ENCODE data around the gene MYL11.
"Not testable (repeated sequence)": the region's sequence is repeated elsewhere in the genome, so short reads cannot be mapped to it uniquely, and the experiment has no call there.

MYL11 gene

GRCh38 chr16:30374538-30374937 lies at the start of gene MYL11:
MYL11 (plus strand) TSS chr16:30374802; CDS start chr16:30374858, 56 bp downstream.
- DNase-seq = no peak

GRCh38 chr16:30334473-30334989 lies 40.1 kb upstream of the MYL11 start:
- peak; percentile 85 to 89 for DNase-seq

DNA sequence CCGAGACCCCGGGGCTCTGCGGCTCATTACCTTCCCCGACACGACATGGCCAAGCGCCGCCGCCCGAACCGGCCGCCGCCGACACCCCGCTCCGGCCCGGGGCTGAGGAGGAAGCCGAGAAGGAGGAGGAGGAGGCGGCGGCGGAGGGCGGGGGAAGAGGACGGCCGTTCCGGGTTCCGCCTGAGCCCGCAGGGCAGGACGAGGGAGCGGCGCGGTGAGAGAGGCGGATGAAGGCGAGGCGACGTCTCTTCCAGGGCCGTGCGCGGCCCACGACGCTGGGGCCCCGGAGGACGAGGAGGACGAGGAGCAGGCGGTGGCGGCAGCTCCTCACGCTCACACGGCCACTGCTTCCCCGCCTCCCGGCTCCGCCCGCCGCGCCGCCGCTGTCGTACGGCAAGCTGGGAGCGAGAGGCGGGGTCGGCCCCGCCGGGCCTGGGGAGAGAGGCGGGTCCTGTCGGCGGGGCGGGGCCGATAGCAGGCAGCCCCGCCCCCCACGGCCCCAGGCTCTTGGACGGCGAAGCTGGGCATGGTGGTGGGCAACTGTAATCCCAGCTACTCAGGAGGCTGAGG lies 39.5 kb upstream of the MYL11 start:
- DNase-seq = peak; percentile 83 to 84

DNA sequence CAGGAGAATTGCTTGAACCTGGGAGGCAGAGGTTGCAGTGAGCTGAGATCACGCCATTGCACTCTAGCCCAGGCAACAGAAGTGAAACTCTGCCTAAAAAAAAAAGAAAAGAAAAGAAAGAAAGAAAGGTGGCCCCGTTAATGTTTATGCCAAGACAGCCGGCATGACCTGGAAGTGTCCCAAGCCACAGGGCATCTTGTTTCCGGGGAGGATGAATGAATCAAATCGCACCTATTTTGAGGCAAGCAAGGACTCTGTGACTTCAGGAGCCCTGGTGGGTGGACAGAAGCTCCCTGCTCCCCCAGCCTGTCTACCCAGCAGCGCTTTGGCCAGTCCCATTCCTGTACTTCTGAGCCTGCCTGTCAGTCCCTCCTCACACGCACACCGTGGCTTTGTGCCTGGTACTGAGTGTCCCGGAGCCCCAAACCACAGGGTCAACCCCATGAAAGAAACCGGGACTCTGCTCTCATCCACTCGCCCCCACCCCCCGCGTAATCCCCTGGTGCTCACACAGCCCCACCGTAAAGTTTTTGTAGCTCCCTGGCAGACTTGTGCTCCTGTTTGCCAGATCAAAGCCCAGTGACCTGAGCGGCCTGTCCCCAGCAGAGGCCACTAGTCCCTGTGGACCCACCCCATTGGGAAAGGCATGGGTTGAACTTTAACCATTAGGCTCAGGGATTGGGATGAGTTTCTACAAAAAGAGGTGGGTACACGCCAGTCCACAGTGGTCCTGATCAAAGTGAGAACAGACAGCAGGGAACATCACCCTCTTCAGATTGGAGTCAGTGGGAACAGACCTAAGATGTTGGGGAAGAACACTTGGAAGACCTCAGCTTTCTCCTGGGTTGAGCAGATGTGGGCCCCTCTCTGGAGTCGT lies 38.8 kb upstream of the MYL11 start:
- DNase-seq = no peak

GRCh38 chr16:30337964-30338357 lies 36.6 kb upstream of the MYL11 start:
- not testable (repeated sequence) for DNase-seq

DNA sequence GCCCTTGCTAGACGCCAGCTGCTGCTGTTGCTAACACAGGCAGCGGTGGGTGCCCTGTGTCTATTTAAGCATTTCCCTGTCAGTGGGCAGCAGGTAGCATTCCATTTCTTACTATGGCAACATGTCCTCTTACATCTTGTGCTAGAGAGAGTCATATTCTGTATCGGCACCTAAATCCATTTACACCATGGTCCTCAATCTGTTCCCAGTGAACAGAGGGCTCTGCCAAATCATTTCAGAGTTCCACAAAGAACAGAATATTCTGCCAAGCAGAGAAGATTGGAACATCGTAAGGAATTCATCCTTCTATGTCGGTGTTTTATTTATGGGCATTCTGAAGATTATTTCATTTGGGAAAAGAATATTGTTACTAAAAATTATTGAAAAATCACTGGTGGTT lies 35.9 kb upstream of the MYL11 start:
- DNase-seq = not testable (repeated sequence)

DNA sequence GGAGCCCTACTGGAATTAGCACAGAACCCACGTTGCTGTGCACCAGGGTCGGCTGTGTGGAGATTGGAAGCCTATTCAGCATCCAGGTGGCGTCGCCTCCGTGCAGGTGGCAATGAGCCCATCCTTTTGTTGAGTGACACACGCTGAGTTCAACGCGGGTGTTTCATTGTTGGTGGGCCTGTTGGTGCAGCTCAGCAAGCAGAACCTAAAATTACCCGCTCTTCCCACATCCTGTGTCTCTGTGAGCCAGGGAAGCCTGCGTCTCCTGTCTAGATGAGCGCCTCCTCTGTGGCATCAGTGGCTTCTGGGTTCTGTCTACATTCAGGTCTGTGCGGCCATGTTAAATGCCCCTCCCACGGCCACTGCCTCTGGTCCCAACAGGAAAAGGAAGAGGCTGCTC lies 34.0 kb upstream of the MYL11 start:
- no peak for DNase-seq

DNA sequence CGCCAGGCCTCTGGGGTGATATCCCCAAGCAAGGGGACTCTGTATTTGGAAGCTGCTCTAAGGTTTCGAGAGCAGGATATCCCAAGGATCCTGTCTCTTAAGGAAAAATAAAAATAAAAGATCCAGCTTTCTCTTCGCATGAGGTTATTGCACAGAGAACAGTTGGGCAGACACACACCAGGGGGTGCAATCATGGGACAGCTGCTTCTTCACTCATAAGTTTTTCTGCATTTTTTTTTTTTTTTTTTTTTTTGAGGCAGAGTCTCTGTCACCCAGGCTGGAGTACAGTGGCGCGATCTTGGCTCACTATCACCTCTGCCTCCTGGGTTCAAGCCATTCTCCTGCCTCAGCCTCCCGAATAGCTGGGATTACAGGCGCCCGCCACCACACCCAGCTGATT lies 32.6 kb upstream of the MYL11 start:
- DNase-seq = not testable (repeated sequence)

DNA sequence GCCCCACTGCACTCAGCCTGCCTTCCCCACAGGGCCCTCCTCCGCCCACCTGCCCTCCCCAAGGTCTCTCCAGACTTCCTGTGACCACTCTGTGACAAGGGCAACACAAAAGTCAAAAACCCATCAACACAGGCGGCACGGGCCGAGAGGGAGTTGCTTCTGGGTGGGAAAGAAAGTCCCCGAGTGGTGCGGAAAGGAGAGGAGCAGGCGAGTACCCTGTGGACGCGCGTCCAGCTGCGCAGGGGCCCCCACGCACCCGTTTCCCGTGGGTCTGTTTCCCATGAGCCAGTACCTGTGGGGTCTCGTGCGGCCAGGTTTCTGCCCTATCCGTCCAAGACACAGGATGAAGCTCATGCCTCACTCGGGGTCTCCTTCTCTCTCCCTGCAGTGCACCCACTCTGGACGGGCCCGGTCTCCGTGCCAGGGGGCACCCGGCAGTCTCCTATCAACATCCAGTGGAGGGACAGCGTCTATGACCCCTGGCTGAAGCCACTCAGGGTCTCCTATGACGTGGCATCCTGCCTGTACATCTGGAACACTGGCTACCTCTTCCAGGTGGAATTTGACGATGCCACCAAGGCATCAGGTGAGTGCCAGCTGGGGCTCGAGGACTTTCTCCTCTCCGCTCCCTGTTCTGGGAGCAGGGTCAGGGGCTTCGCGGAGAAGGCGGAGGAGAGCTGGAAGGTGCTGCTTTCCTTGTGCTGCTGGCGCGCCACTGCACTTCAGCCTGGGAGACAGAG lies 31.7 kb upstream of the MYL11 start:
- DNase-seq = no peak

GRCh38 chr16:30343491-30343820 lies 31.1 kb upstream of the MYL11 start:
- DNase-seq = not testable (repeated sequence)

- DNase-seq = no peak
These were observed 28.3 kb upstream of the MYL11 start for GRCh38 chr16:30346286-30346685.

DNA sequence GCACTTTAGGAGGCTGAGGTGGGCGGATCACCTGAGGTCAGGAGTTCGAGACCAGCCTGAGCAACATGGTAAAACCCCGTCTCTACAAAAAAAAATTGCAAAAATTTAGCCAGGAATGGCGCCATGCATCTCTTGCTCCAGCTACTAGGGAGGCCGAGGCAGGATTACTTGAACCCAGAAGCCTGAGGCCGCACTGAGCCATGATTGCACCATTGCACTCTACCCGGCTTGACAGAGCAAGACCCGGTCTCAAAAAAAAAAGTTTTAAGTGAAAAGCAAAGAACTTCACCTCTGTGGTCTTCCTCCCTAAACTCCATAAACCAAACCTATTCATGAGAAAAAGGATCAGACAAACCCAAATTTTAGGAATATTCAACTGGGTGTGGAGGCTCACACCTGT lies 26.5 kb upstream of the MYL11 start:
- DNase-seq = no peak

GRCh38 chr16:30348929-30349328 lies 25.7 kb upstream of the MYL11 start:
- DNase-seq = no peak

GRCh38 chr16:30349675-30350074 lies 24.9 kb upstream of the MYL11 start:
- DNase-seq = no peak

- peak; percentile 27 to 42 for DNase-seq
These were observed 24.3 kb upstream of the MYL11 start for GRCh38 chr16:30350134-30350871.

DNA sequence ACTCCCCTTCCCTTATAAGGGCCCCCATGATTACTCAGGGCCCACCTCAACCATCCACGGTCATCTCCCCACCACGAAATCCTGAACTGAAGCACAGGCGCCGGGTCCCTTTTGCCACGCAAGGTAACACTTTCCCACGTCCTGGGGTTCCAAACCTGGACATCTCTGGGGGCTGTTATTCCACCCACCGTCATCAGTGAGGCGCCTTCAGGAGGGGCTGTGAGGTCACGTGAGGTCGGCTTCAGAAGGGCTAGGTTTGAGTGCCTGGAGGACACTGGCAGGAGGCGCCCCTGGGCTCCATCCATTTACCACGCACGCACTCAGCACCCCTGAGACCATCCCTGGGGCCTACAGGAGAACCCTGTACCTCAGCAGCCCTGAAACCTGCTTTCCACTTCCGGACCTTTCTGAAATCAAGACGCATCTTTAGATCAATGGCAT lies 23.6 kb upstream of the MYL11 start:
- no peak for DNase-seq

DNA sequence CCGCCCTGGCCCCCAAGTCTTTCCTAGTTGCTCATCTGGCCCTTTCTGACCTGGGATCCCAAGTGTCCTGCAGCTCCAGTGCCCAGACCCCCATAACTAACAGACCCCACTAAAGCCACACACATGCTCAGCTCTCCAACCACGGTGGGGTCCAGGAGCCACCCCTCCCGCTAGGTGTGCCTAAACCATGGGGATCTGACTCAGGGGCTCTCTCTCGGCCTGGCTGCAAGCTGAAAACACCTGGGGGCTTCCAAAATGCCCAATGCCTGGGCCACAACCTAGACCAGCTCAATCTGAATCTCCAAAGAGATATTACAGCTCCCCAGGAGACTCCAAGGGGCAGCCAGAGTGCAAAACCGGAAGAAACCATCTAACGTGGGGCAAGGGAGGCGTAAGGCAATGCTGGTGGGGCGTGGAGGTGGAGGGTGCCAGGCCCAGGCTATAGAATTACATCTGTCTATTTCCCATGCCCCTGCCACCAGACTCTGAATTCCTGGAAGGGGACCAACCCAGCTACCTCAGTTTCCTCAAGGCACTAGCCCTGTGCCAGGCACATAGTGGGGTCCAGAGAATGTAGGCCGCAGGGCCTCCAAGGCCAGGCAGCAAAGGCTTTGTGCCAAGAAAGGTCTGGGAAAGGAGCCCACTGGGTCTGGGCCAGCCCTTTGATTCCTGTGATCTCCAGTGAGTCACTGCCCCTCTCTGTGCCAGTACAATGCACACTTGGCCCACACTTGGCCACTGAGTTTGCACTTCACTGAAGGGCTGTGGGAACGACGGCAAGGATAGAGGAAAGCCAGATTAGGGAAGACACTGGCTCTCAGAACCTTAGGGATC lies 22.8 kb upstream of the MYL11 start:
- DNase-seq = no peak

DNA sequence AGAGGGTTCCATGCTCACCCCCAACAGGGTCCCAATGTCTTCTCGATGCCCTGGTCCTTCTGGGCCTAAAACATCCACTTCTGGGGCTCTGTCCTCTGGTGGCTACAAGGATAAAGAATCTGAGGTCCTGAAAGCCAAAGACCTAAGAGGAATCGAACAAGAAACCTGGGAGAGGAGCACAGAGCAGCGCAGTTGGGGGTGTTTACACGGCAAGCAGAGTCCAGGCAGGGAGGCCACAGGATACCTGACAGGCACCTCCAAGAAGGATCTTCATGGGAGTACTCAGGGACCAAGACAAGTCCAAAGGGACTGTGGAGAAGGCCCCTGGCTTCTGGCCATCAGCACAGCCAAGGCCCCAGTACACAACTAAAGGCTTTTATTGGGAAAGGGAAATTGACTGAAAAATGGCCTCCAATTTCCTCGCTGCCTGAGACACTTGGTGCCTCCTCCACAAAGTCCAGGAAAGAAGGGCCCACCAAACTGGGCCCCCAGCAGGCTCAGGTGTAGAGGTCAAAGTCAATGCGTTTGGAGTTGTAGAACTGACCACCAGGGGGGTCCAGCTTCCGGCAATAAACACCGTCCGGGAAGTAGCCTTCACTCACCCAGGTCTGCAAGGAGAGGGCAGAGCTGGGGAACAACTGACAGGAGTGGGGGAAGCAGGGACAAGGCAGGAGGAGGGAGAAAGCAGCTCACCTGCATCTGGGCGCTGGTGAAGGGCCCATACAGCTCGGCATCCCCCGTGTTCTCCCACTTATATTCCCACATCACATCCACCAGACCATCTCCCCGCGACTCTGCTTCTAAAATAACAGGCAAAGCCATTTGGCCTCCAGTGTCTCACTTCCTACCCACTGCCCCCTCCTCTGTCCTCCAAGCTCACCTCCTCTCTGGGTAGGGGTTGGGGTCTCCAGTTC lies 21.9 kb upstream of the MYL11 start:
- DNase-seq = no peak

DNA sequence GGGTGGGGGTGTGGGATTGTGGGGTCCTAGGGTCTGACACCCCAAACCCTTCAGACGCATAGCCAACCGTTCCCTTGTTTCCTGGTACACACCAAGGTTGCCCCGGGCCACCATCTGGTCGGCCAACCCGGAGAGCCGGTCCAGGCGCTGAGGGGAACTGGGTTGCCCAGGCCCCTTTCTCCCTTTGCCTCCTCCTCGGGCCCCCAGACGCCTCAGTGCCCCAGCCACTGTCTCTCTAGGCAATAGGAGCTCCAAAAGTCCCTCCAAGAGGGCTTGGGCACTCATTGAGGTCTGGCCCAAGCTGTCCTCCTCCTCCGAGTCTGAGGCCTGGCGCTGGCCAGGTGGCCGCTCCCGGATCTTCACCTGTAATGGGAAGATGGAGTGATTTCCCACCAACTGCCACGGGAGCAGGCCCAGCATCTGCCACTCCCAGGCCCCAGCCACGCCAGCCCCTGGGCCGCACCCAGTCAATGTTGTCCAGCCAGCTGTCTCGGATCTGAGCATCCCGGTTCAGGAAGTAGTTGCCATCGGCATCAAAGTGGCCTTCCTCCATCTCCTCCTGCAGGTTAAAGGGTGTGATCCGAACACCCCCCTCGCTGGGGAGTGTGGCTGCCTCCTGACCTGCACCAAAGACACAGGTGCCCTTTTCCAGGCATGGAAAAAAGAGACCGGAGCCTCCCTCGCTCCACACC lies 21.0 kb upstream of the MYL11 start:
- DNase-seq = no peak

Measured in CD4-positive, alpha-beta T cell treated with Interleukin-1 beta for 1 hour (primary cell).